HG03442 (cell line): ENCODE results near the gene ADAMTSL4.
A peak's percentile ranks its signal among the peaks of the same experiment; 100 is the strongest.

Experiments used
- ATAC-seq: cut with Tn5 transposase; IDR thresholded peaks from one replicate; pipeline ENCODE4 v1.9.1; 2021; ENCODE audit warnings: mild to moderate bottlenecking, moderate library complexity; ENCODE audit not compliant: unreplicated experiment

Gene ADAMTSL4

GRCh38 chr1:150553392-150554085 is 4.3 kb downstream of the ADAMTSL4 start:
- ATAC-seq, result no peak

GRCh38 chr1:150554086-150554452 is 4.9 kb downstream of the ADAMTSL4 start:
- no peak for ATAC-seq

DNA sequence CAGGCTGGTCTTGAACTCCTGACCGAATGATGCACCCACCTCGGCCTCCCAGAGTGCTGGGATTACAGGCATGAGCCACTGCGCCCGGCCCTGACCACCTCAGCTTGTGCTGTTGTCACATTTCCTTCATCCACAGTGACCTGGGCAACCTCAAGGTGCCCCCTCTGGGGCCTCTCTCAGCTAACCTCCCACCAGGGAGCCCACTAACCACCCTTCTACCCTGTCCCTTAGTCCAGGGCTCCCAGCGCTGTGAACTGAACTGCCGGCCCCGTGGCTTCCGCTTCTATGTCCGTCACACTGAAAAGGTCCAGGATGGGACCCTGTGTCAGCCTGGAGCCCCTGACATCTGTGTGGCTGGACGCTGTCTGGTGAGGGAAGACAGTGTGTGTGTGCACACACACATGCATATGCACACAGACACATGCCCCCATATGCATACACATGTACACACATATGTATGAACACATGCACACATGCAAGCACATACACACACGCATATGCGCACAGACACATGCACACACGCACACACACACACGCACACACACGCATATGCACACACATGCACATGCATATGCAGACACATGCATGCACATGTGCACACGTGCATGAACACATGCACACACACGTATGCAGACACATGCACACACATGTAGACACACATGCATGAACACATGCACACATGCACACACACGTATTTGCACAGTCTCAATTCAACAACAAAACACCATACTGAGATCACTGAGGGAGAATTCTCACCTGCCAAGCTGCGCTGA is 6.2 kb downstream of the ADAMTSL4 start:
- ATAC-seq, result no peak

GRCh38 chr1:150555971-150556865 is 7.0 kb downstream of the ADAMTSL4 start:
- ATAC-seq, result no peak

- no peak for ATAC-seq
Measured at GRCh38 chr1:150557065-150557600, 7.9 kb downstream of the ADAMTSL4 start.

DNA sequence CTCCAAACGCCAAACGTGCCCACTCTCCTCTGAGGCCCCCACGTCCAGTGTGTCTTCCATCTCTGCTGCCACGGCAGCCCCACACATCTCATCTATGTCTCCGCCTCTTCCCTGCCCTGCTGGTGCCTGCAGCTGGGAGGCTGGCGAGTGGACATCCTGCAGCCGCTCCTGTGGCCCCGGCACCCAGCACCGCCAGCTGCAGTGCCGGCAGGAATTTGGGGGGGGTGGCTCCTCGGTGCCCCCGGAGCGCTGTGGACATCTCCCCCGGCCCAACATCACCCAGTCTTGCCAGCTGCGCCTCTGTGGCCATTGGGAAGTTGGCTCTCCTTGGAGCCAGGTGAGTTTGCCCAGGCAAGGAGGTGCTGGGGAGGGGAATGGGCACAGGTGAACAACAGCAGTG is 8.6 kb downstream of the ADAMTSL4 start:
- no peak for ATAC-seq

DNA sequence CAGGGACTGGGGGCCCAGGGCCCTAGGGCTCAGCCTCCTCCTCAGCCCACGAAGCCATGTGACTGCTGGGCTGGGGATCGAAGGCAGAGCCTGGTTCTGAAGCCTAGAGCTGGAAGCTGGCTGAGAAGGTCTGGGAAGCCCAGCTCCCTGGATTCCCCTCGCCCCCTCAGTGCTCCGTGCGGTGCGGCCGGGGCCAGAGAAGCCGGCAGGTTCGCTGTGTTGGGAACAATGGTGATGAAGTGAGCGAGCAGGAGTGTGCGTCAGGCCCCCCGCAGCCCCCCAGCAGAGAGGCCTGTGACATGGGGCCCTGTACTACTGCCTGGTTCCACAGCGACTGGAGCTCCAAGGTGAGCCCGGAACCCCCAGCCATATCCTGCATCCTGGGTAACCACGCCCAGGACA is 9.1 kb downstream of the ADAMTSL4 start:
- no peak for ATAC-seq

GRCh38 chr1:150558761-150559655 is 9.8 kb downstream of the ADAMTSL4 start:
- ATAC-seq, result no peak

DNA sequence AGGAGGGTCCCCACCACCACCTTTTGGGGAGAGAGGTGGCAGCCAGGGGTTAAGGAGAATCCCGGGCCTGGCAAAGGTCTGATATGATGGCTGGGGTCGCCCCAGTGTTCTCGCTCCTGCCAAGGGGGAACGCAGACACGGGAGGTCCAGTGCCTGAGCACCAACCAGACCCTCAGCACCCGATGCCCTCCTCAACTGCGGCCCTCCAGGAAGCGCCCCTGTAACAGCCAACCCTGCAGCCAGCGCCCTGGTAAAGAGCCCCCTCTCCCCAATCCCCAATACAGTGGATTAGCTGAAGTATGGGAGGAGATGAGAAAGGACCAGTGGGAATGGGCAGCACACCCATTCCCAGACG is 10.4 kb downstream of the ADAMTSL4 start:
- ATAC-seq, result no peak

GRCh38 chr1:150560011-150560438 is 10.8 kb downstream of the ADAMTSL4 start:
- no peak for ATAC-seq

GRCh38 chr1:150560576-150561253 is 11.5 kb downstream of the ADAMTSL4 start:
- ATAC-seq, result peak; percentile 33

DNA sequence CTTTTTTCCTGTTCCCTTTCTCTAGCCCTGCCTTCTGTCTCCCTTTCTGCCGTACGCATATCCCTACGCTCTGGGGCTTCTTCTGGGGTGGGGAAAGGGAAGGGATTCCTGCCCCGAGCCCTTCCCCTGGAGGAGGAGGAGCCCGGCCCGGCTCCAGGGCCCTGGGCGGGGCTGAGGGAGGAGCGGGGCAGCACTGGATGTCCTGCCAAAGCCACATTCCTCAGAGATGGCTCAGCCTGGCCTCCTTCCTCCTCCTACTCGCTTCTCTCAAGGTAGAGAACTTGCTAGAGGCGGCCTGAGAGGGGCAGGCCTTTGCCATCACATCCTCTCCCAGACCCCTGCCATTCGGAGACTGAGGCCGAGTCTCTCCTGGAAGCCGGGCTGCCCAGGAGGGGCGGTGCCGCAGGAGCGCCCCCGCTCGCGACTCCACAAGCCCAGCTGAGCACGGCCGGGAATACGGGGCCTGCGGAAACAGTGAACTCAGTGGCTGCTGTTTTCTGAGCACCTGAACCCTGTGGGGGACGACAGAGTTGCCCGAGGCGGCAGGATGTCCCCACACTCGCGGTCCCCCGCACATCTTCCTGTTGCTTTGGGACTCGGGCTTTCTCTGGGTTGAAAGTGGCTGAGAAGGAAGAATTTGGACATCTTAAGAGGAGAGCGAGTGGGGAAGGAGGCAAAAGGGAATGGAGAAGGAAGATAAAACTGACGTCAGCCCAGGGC is 12.2 kb downstream of the ADAMTSL4 start:
- peak; percentile 12 for ATAC-seq

GRCh38 chr1:150561974-150562445 is 12.8 kb downstream of the ADAMTSL4 start:
- ATAC-seq, result peak; percentile 31

DNA sequence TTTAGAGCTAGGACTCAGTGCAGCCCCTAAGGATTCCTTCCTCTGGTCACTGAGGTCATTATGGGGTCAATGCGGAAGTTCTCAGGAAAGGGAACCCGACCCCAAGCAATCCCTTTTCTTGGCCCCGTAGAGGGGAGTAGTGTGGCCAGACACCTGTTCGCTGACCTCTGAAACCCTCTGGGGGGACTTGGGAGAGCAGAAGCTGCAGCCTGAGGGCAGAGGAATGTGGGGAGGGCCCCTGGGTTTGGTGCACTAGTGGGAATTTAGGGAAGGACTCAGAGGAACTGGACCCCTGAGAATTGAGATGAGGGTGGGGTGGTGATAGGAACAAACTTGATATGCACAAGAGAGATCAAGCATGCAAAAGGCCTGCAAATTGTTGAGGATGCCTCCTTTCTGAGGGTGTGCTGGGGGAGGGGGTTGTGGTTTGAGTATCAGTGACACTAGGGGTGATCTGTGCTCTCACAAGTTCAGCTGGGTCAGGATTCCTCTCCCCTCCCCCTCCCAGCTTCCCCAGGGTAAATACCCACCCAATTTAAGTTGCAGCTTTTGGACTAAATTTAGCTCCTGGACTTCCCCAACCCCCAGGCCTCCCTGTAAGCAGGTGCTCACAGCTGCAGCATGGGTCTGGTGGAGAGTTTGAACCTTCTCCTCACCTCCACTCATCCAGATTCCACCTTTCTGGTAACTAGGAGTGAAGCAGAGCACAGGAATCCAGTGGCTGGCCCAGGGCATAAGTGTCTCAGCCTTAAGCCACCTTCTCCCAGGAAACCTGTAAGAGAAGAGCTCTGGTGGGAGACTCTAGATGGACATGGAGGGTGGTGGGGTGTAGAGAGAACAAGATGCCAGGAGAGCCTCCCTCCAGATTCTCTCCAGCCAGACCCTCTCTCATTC is 13.5 kb downstream of the ADAMTSL4 start:
- peak; percentile 31 for ATAC-seq

- no peak for ATAC-seq
Measured at GRCh38 chr1:150563340-150564038, 14.3 kb downstream of the ADAMTSL4 start.

GRCh38 chr1:150564051-150564991 is 15.1 kb downstream of the ADAMTSL4 start:
- ATAC-seq, result no peak
